ENCODE results near the gene NDUFAB1. TPM values are rescaled to one million over a fixed set of nuclear protein-coding genes. Genes with fewer than 3 reads are reported as not detected.
"Not testable (repeated sequence)": the region's sequence is repeated elsewhere in the genome, so short reads cannot be mapped to it uniquely, and the experiment has no call there.

The NDUFAB1 gene
- total RNA-seq, 1 experiment from 2014 or later, result 98.3 TPM

- H3K27ac Mint-ChIP-seq (ENCODE audit: low read depth, unreplicated experiment), result no peak overlapping the region
- no peaks in the 10 kb centered on the region for H3K9me3 Mint-ChIP-seq (ENCODE audit: unreplicated experiment)
- no peak for TF ChIP-seq CTCF (IDR thresholded peaks at IDR 0.05; ENCODE audit: unreplicated experiment)
- no TSS peak for BruUV-seq (replicated peaks)
- peaks cover 64% of the 10 kb centered on the region for H3K36me3 Mint-ChIP-seq (ENCODE audit: insufficient read depth, unreplicated experiment)
- intact Hi-C loops (cut with micrococcal nuclease), result no loop called here
- H3K4me1 Mint-ChIP-seq (ENCODE audit: insufficient read depth, unreplicated experiment), result no peaks in the 10 kb centered on the region
- H3K4me3 Mint-ChIP-seq (ENCODE audit: unreplicated experiment), result no peak overlapping the region
- ChIA-PET POLR2A (interaction anchor here (0.7 to 2.5 kb wide), 2 partner anchors 14 to 399 kb away, joined by 3 to 10 read pairs; partner anchors contain the start of genes EARS2 and UBFD1), CTCF (interaction anchor here (1.1 to 1.3 kb wide), 2 partner anchors 10 to 19 kb away, joined by 3 read pairs; no protein-coding TSS in a partner anchor)
- no peaks in the 10 kb centered on the region for H3K27me3 Mint-ChIP-seq (ENCODE audit: insufficient read depth, unreplicated experiment)
- DNase-seq (ENCODE audit: unreplicated experiment), result no peak
These were observed 51.7 kb downstream of the NDUFAB1 start for GRCh38 chr16:23544436-23544835.

DNA sequence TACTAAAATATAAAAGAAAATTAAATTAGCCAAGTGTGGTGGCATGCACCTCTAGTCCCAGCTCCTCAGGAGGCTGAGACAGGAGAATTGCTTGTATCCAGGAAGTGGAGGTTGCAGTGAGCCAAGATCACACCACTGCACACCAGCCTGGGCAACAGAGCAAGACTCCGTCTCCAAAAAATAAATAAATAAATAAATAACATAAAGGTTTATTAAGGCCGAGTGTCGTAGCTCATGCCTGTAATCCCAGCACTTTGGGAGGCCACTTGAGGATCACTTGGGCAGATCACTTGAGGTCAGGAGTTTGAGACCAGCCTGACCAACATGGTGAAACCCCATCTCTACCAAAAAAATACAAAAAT lies 55.3 kb downstream of the NDUFAB1 start:
- ChIA-PET CTCF (interaction anchor here (0.5 to 1.8 kb wide), 5 partner anchors 10 to 200 kb away, joined by 4 to 8 read pairs (median 5); no protein-coding TSS in a partner anchor), POLR2A (interaction anchor here (0.6 to 2.0 kb wide), 3 partner anchors 8 to 47 kb away, joined by 3 to 6 read pairs (median 3); no protein-coding TSS in a partner anchor)
- H3K27me3 Mint-ChIP-seq (ENCODE audit: insufficient read depth, unreplicated experiment); H3K27ac Mint-ChIP-seq (ENCODE audit: low read depth, unreplicated experiment); H3K4me3 Mint-ChIP-seq (ENCODE audit: unreplicated experiment); H3K4me1 Mint-ChIP-seq (ENCODE audit: insufficient read depth, unreplicated experiment); BruUV-seq (replicated peaks); DNase-seq (ENCODE audit: unreplicated experiment); intact Hi-C loops (cut with micrococcal nuclease); H3K9me3 Mint-ChIP-seq (ENCODE audit: unreplicated experiment): not testable (repeated sequence)
- H3K36me3 Mint-ChIP-seq (ENCODE audit: insufficient read depth, unreplicated experiment), result peaks cover 72% of the 10 kb centered on the region

DNA sequence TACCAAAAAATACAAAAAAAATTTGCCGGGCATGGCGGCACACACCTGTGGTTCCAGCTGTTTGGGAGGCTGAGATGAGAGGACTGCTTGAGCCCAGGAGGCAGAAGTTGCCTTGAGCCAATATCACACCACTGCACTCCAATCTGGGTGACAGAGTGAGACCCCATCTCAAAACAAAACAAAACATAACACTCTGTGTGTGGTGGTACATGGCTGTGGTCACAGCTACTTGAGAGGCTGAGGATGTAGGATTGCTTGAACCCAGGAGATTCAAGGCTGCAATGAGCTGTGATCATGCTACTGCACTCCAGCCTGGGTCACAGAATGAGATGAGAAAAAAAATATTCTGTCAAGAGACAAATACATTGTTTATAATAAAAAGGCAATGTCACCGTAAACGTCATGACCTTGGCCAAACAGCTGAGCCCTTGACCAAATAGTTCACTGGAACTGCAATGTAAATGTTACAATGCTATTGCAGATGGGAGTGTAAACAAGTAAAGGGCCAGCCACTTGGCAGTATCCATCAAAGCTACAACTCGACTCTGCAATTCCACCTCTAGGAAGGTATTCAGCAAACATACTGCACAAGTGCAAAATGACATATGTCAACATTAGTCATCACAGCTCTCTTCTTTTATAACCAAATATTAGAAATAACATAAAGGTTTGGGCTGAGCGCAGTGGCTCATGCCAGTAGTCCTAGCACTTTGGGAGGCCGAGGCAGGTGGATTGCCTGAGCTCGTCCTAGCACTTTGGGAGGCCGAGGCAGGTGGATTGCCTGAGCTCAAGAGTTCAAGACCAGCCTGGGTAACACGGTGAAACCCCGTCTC lies 55.9 kb downstream of the NDUFAB1 start:
- POLR2A ChIA-PET, result interaction anchor here (0.6 to 2.0 kb wide), 4 partner anchors 9 to 135 kb away, joined by 3 to 6 read pairs (median 4); no protein-coding TSS in a partner anchor
- CTCF ChIA-PET, result interaction anchor here (0.5 to 1.0 kb wide), 5 partner anchors 11 to 467 kb away, joined by 3 to 6 read pairs (median 4); no protein-coding TSS in a partner anchor
- no peak for DNase-seq (ENCODE audit: unreplicated experiment)
- no peaks in the 10 kb centered on the region for H3K4me1 Mint-ChIP-seq (ENCODE audit: insufficient read depth, unreplicated experiment)
- intact Hi-C loops (cut with micrococcal nuclease), result no loop called here
- no peak for TF ChIP-seq CTCF (IDR thresholded peaks at IDR 0.05; ENCODE audit: unreplicated experiment)
- peaks cover 68% of the 10 kb centered on the region for H3K36me3 Mint-ChIP-seq (ENCODE audit: insufficient read depth, unreplicated experiment)
- BruUV-seq (replicated peaks), result no TSS peak
- H3K4me3 Mint-ChIP-seq (ENCODE audit: unreplicated experiment), result no peak overlapping the region
- no peak overlapping the region for H3K27ac Mint-ChIP-seq (ENCODE audit: low read depth, unreplicated experiment)
- H3K27me3 Mint-ChIP-seq (ENCODE audit: insufficient read depth, unreplicated experiment), result no peaks in the 10 kb centered on the region
- H3K9me3 Mint-ChIP-seq (ENCODE audit: unreplicated experiment), result no peaks in the 10 kb centered on the region

- POLR2A ChIA-PET, result interaction anchor here (1.2 to 2.0 kb wide), 3 partner anchors 8 to 20 kb away, joined by 3 to 6 read pairs (median 4); no protein-coding TSS in a partner anchor
- Mint-ChIP-seq H3K4me3 (ENCODE audit: unreplicated experiment) (no peak overlapping the region), H3K27me3 (ENCODE audit: insufficient read depth, unreplicated experiment) (no peaks in the 10 kb centered on the region), H3K36me3 (ENCODE audit: insufficient read depth, unreplicated experiment) (peaks cover 74% of the 10 kb centered on the region), H3K4me1 (ENCODE audit: insufficient read depth, unreplicated experiment) (no peaks in the 10 kb centered on the region), H3K27ac (ENCODE audit: low read depth, unreplicated experiment) (peak overlapping the region; percentile 12), H3K9me3 (ENCODE audit: unreplicated experiment) (no peaks in the 10 kb centered on the region)
- no peak for DNase-seq (ENCODE audit: unreplicated experiment)
- BruUV-seq (replicated peaks), result no TSS peak
- no peak for TF ChIP-seq CTCF (IDR thresholded peaks at IDR 0.05; ENCODE audit: unreplicated experiment)
- CTCF ChIA-PET, result interaction anchor here (0.6 to 1.2 kb wide), 6 partner anchors 12 to 251 kb away, joined by 3 to 7 read pairs (median 4); no protein-coding TSS in a partner anchor
- intact Hi-C loops (cut with micrococcal nuclease), result no loop called here
These were observed 57.2 kb downstream of the NDUFAB1 start for GRCh38 chr16:23538919-23539278.
